ENCODE data around the gene IKBKE. TPM values are rescaled to one million over a fixed set of nuclear protein-coding genes. Genes with fewer than 3 reads are reported as not detected.

IKBKE gene
- total and polyA plus RNA-seq, 2 donors (not counting 3 experiments of a cell fraction or from before 2014, with no cell fraction given) = 17.9 to 20.7 TPM

- FAIRE-seq (no peak), DNase-seq (ENCODE audit: low read depth, low spot score) (no peak)
- no peaks in the 10 kb centered on the region for H3K9me1 ChIP-seq (replicated peaks; ENCODE audit: control insufficient read depth, extremely low read depth, insufficient read depth, low read length)
- H4K20me1 ChIP-seq (replicated peaks; ENCODE audit: control insufficient read depth, extremely low read depth, insufficient read depth, low read length) = no peaks in the 10 kb centered on the region
- H3K27me3 ChIP-seq (ENCODE audit: control insufficient read depth in 2 of 2, insufficient read depth in 2 of 2, low read length in 2 of 2) = no peaks in the 10 kb centered on the region
- no peak overlapping the region for H3K9ac ChIP-seq (replicated peaks; ENCODE audit: extremely low read depth, insufficient read depth, low read length)
- CTCF ChIA-PET = interaction anchor here (2.1 kb wide), 1 partner anchor 11 kb away, joined by 5 read pairs; no protein-coding TSS in a partner anchor
- H3K79me2 ChIP-seq (ENCODE audit: control insufficient read depth, insufficient read depth, low read length) = no peaks in the 10 kb centered on the region
- no peak overlapping the region for H3K4me2 ChIP-seq (ENCODE audit: insufficient read depth, low read length)
- H3K36me3 ChIP-seq (ENCODE audit: control insufficient read depth in 2 of 2, extremely low read depth in 1 of 2, insufficient read depth in 2 of 2, low read length in 2 of 2) = peaks cover 19 to 20% of the 10 kb centered on the region in 2 experiments
- H3K4me1 ChIP-seq (ENCODE audit: control insufficient read depth, extremely low read depth, insufficient read depth, low read length) = peaks cover under 1% of the 10 kb centered on the region
- intact Hi-C loops (cut with micrococcal nuclease) = no loop called here
- no TSS peak for BruUV-seq (replicated peaks)
- H3K27ac ChIP-seq (ENCODE audit: insufficient read depth, low read depth, low read length) = no peak overlapping the region
- H3K4me3 ChIP-seq (replicated peaks in 1 of 3; ENCODE audit: insufficient read depth in 1 of 3, low read depth in 1 of 3, low read length in 3 of 3) = no peak overlapping the region
- no peak for TF ChIP-seq MYC (IDR thresholded peaks at IDR 0.05; ENCODE audit: low read depth, low read length)
- TF ChIP-seq POLR2A (IDR thresholded peaks at IDR 0.05; ENCODE audit: low read depth, low read length) = no peak
- no peak for TF ChIP-seq MAX (IDR thresholded peaks at IDR 0.05; ENCODE audit: insufficient read depth, insufficient read length)
- no peak for TF ChIP-seq GATA2 (IDR thresholded peaks at IDR 0.05; ENCODE audit: insufficient read depth, insufficient read length, low read depth, low read length)
- no peak for TF ChIP-seq JUN (IDR thresholded peaks at IDR 0.05; ENCODE audit: borderline replicate concordance, insufficient read depth, insufficient read length, low read depth)
- TF ChIP-seq EZH2 (IDR thresholded peaks at IDR 0.05; ENCODE audit: borderline replicate concordance, low read depth, low read length, severe bottlenecking) = no peak
- TF ChIP-seq CTCF (IDR thresholded peaks at IDR 0.05; ENCODE audit: extremely low read depth in 1 of 2, insufficient read depth in 1 of 2, low read depth in 1 of 2, low read length in 2 of 2) = no peak
- POLR2A ChIA-PET = no interaction called here
- no peak overlapping the region for H2AFZ ChIP-seq (ENCODE audit: low read depth, low read length)
- dilution Hi-C loops (cut with MboI; ENCODE audit: extremely low pct_ligation_motif_present, low sequenced_read_pairs) = no loop called here
- no peaks in the 10 kb centered on the region for H3K9me3 ChIP-seq (replicated peaks; ENCODE audit: control insufficient read depth, insufficient read depth, low read length)
Observed at GRCh38 chr1:206421616-206422340, 48.5 kb upstream of the IKBKE start.

Data from endothelial cell of umbilical vein (primary cell).